ENCODE results near the gene OXGR1. TPM values are rescaled to one million over a fixed set of nuclear protein-coding genes. Genes with fewer than 3 reads are reported as not detected.
"Not testable (repeated sequence)": the region's sequence is repeated elsewhere in the genome, so short reads cannot be mapped to it uniquely, and the experiment has no call there.

The OXGR1 gene
- total and polyA plus RNA-seq, 8 donors, result 0.18 to 2.3 (median 0.45) TPM; not detected in 2

GRCh38 chr13:96988441-96988840 is 5.8 kb downstream of the OXGR1 start:
- intact Hi-C loops (cut with DNase I), result no loop called here
- Histone ChIP-seq H3K4me1 (peaks cover 0 to 4% (median 0%) of the 10 kb centered on the region in 3 donors), H3K27me3 (no peaks in the 10 kb centered on the region), H3K36me3 (no peaks in the 10 kb centered on the region), H3K9me3 (no peaks in the 10 kb centered on the region), H3K4me3 (no peak overlapping the region), H3K27ac (no peak overlapping the region)
- ATAC-seq, result no peak
- FAIRE-seq, result no peak
- no peak for TF ChIP-seq CTCF (IDR thresholded peaks at IDR 0.05)
- no peak for DNase-seq
- 79 to 87% methylated on average over 5 of the region's 5 CpGs for WGBS, 2 donors

GRCh38 chr13:96984051-96984508 is 10.2 kb downstream of the OXGR1 start:
- peak in 2 of 4 donors; percentile 12 to 34 for TF ChIP-seq CTCF (IDR thresholded peaks at IDR 0.05)
- DNase-seq, result peak; percentile 49 to 68 (median 62)
- ATAC-seq, result peak; percentile 92 to 99 (median 99)
- no peaks in the 10 kb centered on the region for H3K9me3 ChIP-seq
- peak overlapping the region in 3 of 4 donors; percentile 14 to 64 (median 63) for H3K27ac ChIP-seq
- H3K36me3 ChIP-seq, result no peaks in the 10 kb centered on the region
- H3K4me3 ChIP-seq, result peak overlapping the region in 2 of 4 donors; percentile 3 to 15
- H3K4me1 ChIP-seq, result peaks cover 0 to 9% (median 0%) of the 10 kb centered on the region in 3 donors
- intact Hi-C loops (cut with DNase I), result no loop called here
- H3K27me3 ChIP-seq, result no peaks in the 10 kb centered on the region
- no peak for FAIRE-seq
- WGBS, 2 donors, result 2 to 7% methylated on average over 6 of the region's 6 CpGs

- TF ChIP-seq CTCF (IDR thresholded peaks at IDR 0.05), result no peak
- H3K27ac ChIP-seq, result no peak overlapping the region
- intact Hi-C loops (cut with DNase I), result no loop called here
- no peaks in the 10 kb centered on the region for H3K9me3 ChIP-seq
- H3K27me3 ChIP-seq, result no peaks in the 10 kb centered on the region
- peaks cover 0 to 9% (median 0%) of the 10 kb centered on the region in 3 donors for H3K4me1 ChIP-seq
- DNase-seq, result no peak
- H3K36me3 ChIP-seq, result no peaks in the 10 kb centered on the region
- no peak overlapping the region for H3K4me3 ChIP-seq
- peak in 3 of 4 donors; percentile 5 to 47 (median 15) for ATAC-seq
- FAIRE-seq, result no peak
- 75 to 78% methylated on average over 2 of the region's 2 CpGs for WGBS, 2 donors
Measured at GRCh38 chr13:96982672-96983071, 11.6 kb downstream of the OXGR1 start.

- H3K9me3 ChIP-seq; DNase-seq; H3K4me1 ChIP-seq; H3K36me3 ChIP-seq; ATAC-seq; H3K27ac ChIP-seq; intact Hi-C loops (cut with DNase I); FAIRE-seq; H3K4me3 ChIP-seq; H3K27me3 ChIP-seq: not testable (repeated sequence)
- WGBS, 2 donors, result 65 to 81% methylated on average over 1 of the region's 1 CpG
Measured at GRCh38 chr13:96979861-96980260, 14.4 kb downstream of the OXGR1 start.

- no peaks in the 10 kb centered on the region for H3K36me3 ChIP-seq
- H3K4me3 ChIP-seq, result no peak overlapping the region
- H3K27me3 ChIP-seq, result no peaks in the 10 kb centered on the region
- WGBS, 2 donors, result 65 to 89% methylated on average over 2 of the region's 2 CpGs
- TF ChIP-seq CTCF (IDR thresholded peaks at IDR 0.05), result no peak
- H3K9me3 ChIP-seq, result peaks cover 0 to 4% (median 0%) of the 10 kb centered on the region in 4 donors
- DNase-seq, result no peak
- FAIRE-seq, result no peak
- intact Hi-C loops (cut with DNase I), result no loop called here
- ATAC-seq, result no peak
- no peaks in the 10 kb centered on the region for H3K4me1 ChIP-seq
- H3K27ac ChIP-seq, result no peak overlapping the region
Measured at GRCh38 chr13:96968027-96968426, 26.2 kb downstream of the OXGR1 start.
